Mononuclear cell (primary cell): ENCODE measurements around the gene TDP1. TPM values are rescaled to one million over a fixed set of nuclear protein-coding genes. Genes with fewer than 3 reads are reported as not detected.

ENCODE experiments used
- H3K27me3 ChIP-seq: 2 replicates; pipeline ENCODE4 v1.6.0; 2011; ENCODE audit warnings: low read length, control low read depth; ENCODE audit not compliant: insufficient read depth
- H3K4me1 ChIP-seq: 2 replicates; pipeline ENCODE4 v1.5.1; 2011; ENCODE audit warnings: mild to moderate bottlenecking, low read length, control low read depth; ENCODE audit not compliant: insufficient read depth
- H3K4me3 ChIP-seq: 2 replicates; pipeline ENCODE4 v1.5.1; 2011; ENCODE audit warnings: mild to moderate bottlenecking, low read length, moderate library complexity
- H3K9me3 ChIP-seq: 2 replicates; pipeline ENCODE4 v1.5.1; 2011; ENCODE audit warnings: low read depth, mild to moderate bottlenecking, control low read depth, low read length
- total RNA-seq: library from RNA; depleted of rRNA; stranded (reverse); fragments of >200 nt; gene quantifications from one replicate; pipeline ENCODE4 v1.2.3, GENCODE V29; 2012

The TDP1 gene
- total RNA-seq, 1 donor: 52.2 TPM

DNA sequence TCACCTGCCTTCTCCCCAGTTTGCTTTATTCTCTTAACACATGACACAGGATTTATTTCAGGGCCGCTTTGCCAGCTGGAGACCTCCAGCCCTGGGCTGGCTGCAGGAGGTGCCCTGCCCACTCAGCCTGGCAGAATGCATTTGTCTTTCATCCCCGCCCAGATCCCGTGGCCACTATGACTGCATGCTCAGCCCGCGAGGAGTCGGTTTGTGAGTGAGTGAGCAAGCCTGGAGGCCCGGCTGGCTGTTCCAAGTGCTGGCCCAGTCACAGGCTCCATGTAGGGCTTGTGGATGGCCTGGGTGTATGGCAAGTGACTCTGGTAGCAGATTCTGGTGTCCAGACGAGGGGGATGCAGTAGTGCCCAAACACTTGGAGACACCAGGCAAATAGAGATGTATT lies 2.1 kb downstream of the TDP1 start:
- Histone ChIP-seq H3K9me3 (no peaks in the 10 kb centered on the region), H3K27me3 (no peaks in the 10 kb centered on the region), H3K4me3 (no peak overlapping the region), H3K4me1 (peaks cover 40% of the 10 kb centered on the region)

DNA sequence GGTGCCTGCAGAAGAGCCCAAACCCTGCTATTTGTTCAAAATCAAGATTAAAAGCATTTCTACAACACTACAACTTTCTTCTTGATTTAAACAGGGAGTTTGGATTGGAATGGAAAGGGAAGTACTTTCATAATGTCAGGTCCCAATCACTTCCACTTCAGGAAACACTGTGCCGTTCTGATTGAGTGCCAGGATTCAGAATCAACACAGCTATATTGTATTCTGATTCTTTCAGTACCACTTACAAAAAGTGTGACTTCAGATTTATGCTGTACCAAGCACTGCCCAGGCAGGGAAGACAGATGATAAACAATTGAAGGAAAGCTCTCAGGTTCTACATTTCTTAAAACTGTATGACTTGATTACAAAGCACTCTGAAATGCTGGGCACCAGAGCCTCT lies 3.2 kb downstream of the TDP1 start:
- Histone ChIP-seq H3K4me1 (peaks cover 36% of the 10 kb centered on the region), H3K9me3 (no peaks in the 10 kb centered on the region), H3K4me3 (no peak overlapping the region), H3K27me3 (no peaks in the 10 kb centered on the region)

DNA sequence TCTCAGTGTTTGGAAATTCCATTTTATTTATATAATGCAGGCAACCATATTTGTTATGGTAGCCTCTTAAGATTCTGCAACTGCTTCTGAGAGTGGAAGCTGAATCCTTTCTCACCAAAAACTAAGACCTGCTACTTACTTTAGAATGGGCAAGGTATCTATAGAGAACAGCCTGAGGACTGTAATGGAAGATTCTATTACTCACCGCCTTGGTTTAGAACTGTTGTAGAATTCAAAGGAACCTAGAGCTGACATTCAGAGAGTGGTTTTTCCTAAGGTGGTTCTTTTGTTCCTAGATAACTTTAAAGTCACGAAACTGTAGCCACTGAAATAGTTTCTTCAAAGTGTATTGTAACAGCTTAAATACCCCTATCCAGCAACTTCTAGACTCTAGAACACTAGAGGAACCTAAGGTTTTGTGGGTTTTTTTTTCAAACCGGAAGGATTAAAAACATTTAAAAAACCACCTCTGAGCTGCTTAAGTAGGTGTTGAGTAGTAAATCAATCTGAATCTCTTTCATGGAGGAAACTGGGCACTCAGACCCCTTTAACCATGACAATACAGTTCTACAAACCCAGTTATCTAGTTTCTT lies 4.2 kb downstream of the TDP1 start:
- Histone ChIP-seq H3K4me3 (no peak overlapping the region), H3K27me3 (no peaks in the 10 kb centered on the region), H3K9me3 (no peaks in the 10 kb centered on the region), H3K4me1 (peaks cover 31% of the 10 kb centered on the region)

DNA sequence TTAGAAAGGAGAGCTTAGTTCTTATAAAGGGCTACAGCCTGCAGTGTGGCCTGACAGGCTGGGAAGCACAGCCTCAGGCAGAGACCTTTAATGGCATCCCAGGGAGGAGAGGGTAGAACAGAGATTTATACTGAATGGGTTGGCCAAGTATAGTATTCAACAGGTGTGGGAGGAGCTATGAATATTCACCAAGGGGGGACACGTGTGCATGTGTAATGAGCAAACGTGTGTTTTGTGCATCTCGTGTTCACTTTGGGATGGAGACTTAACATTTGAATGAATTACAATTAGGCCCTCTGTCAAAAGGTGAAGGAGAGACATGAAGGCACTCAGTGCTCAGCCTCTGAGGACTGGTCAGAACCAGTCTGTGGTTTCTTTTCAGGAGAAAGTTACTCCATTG lies 5.2 kb downstream of the TDP1 start:
- Histone ChIP-seq H3K4me3 (no peak overlapping the region), H3K4me1 (peaks cover 31% of the 10 kb centered on the region), H3K27me3 (no peaks in the 10 kb centered on the region), H3K9me3 (no peaks in the 10 kb centered on the region)

DNA sequence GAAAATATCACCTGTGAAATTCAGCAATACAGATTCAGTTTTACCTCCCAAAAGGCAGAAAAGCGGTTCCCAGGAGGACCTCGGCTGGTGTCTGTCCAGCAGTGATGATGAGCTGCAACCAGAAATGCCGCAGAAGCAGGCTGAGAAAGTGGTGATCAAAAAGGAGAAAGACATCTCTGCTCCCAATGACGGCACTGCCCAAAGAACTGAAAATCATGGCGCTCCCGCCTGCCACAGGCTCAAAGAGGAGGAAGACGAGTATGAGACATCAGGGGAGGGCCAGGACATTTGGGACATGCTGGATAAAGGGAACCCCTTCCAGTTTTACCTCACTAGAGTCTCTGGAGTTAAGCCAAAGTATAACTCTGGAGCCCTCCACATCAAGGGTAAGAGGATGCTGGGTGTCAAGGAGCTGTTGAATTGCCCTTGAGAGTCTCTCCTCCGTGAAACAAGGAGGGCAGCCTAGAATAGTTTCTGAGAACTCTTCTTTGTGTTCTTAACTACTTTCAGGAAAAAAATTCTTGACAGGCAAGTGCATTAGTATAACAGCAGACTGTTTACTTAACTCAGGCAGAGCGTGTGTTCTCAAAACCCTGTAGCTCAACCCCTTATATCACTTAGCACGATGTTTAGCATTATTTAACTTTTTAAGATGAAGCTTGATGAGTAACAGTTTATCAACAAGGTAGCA lies 7.7 kb downstream of the TDP1 start:
- Histone ChIP-seq H3K4me3 (no peak overlapping the region), H3K4me1 (peaks cover 12% of the 10 kb centered on the region), H3K9me3 (no peaks in the 10 kb centered on the region), H3K27me3 (no peaks in the 10 kb centered on the region)

DNA sequence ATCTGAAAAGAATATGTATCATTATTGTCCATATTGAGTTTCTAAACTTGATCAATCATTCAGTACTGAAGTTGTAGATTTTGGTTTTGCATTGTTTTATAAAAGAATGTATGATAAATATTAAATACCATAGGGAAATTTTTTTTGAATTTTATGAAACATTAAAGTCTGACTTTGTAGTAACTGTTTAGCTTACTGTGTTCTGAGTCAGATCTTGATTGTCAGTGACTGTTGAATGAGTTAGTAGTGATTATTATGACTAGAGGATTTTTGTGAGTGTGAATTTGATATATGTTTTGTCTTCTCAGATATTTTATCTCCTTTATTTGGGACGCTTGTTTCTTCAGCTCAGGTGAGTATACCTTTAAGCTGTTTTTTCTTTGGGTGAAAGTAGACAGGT lies 10.1 kb downstream of the TDP1 start:
- H3K9me3 ChIP-seq: no peaks in the 10 kb centered on the region
- H3K4me3 ChIP-seq: no peak overlapping the region
- H3K27me3 ChIP-seq: no peaks in the 10 kb centered on the region
- peaks cover 4% of the 10 kb centered on the region for H3K4me1 ChIP-seq

DNA sequence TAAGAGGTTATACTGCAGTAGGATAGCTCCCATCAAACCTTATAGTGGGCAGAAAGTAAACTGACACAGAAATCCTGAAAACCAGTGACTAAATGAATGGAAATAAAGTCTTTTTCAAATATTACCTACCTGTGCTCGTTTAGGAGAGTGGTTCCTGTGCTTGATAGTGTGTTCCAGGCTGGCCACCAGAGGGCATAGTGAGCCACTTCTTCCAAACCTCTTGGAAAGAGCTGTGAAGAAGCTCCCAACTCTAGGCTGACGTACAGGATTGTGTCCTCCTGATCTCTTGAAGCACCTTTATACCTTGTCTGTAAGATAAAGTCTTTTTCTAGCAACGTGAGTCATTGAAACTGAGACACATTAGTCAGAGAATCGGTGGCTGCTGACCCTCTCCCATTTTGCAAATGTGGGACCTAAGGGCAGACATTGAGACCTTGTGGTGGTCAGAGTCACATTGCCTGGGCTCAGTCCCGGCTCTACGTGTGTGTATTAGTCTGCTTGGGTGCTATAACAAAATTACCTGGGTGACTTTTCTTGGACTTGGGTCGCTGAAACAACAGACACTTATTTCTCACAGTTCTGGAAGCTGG lies 17.6 kb downstream of the TDP1 start:
- H3K4me1 ChIP-seq: peaks cover 4% of the 10 kb centered on the region
- no peak overlapping the region for H3K4me3 ChIP-seq
- H3K27me3 ChIP-seq: no peaks in the 10 kb centered on the region
- H3K9me3 ChIP-seq: no peaks in the 10 kb centered on the region

DNA sequence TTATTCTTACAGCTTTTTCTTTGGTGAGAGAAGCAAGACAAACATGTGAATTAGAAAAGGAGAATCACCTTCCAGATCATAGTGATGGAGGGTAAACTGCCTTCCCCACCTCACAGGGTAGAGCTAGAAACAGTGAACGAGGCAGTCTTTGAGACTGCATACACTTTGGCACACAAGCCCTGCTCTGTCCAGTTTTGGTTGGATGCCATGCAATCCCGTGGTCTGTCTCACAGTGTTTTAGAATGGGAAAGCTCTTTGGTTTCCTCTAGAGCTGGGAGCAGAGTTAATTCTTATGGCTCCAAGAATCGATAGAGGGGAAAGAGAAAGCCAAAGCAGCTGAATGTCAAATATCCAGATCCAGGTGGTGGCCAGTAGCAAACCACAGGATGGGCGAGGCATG lies 21.9 kb downstream of the TDP1 start:
- H3K9me3 ChIP-seq: no peaks in the 10 kb centered on the region
- no peaks in the 10 kb centered on the region for H3K27me3 ChIP-seq
- no peak overlapping the region for H3K4me3 ChIP-seq
- peaks cover 4% of the 10 kb centered on the region for H3K4me1 ChIP-seq

DNA sequence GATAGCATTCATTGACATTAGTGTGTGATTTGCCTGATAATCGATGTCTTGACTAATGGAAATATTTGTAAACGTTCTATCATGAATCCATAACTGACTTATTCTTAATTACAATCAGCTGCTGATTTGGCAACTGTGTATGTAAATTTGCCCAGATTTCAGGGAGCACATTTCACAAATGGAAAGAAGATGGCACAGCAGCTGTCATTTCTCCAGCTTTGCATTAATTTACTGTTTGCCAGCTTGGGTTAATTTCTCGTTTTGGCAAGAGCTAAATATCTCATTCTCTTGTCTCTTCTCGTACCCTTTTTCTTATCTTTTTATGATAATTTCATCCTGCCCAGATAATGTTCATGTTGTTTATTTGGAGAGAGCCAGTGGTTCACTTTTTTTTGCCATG lies 22.9 kb downstream of the TDP1 start:
- Histone ChIP-seq H3K9me3 (no peaks in the 10 kb centered on the region), H3K27me3 (no peaks in the 10 kb centered on the region), H3K4me1 (peaks cover 4% of the 10 kb centered on the region), H3K4me3 (no peak overlapping the region)

DNA sequence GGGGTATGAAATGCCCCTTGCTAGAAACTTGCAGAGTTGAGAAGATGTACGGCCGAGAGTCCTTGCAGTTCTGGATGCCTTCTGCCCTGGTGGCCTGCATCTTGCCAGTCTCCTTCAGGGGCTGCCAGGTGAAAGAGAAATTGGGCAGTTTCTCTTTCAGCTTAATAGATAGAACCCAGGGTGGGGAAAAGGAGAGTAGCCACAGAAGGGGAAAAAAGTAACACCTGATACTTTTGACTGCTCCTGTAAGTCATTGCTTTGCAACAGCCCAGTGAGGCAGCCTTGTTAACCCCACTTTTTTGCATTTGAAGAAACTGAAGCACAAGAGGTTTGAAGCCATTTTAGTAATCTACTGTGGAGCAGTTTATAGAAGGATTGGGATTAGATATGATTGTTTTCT lies 27.6 kb downstream of the TDP1 start:
- Histone ChIP-seq H3K4me1 (no peaks in the 10 kb centered on the region), H3K9me3 (no peaks in the 10 kb centered on the region), H3K4me3 (no peak overlapping the region), H3K27me3 (no peaks in the 10 kb centered on the region)

DNA sequence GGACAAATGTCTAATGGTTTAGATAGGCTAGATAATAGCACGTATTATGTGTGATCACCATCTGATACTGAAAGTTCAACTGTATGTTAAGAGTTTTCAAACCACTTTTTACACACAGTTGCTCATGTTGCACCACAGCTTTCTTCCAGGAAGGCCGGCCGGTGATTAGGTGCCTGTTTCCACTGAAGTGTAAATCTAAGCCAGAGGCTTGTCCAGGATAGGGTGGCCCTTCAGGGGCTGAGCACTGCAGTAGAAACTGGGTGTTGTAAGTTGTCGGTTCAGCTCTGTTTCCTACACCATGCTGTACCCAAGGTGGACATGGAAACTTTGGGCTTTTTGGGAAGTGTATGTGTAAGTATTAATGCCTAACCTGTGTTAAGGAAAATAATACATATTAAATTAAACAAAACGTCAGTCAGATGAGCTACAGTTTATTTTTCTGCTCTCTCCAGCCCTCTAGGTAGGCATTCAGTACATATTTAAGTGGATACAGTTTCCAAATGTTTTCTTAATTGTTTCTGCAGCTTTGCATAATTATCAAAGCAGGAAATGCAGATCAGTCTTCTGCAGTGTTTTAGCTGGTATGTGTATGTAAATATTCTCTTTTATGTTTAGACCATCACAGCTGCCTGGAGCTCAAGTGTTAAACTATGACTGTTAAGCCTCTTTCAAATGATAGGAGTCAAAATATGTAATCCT lies 30.9 kb downstream of the TDP1 start:
- no peaks in the 10 kb centered on the region for H3K4me1 ChIP-seq

DNA sequence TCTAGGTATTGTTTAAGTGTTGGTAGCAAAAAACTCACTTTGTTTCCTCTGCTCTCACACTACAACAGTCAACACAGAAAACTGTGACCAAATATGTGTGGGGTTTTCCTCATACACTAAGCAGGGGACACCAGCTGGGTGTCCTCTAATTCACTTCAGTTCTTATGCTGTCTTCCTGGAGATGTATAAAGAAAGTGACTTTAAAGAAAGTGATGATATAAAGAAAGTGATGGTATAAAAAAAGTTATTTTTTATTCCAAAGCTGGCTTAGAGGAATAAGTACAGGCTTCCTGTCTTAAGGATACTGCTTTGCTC lies 31.4 kb downstream of the TDP1 start:
- Histone ChIP-seq H3K9me3 (no peaks in the 10 kb centered on the region), H3K4me3 (no peak overlapping the region), H3K4me1 (no peaks in the 10 kb centered on the region), H3K27me3 (no peaks in the 10 kb centered on the region)

More for the DNA sequence above, 30.9 kb downstream of the TDP1 start:
- Histone ChIP-seq H3K27me3 (no peaks in the 10 kb centered on the region), H3K4me3 (no peak overlapping the region), H3K9me3 (no peaks in the 10 kb centered on the region)

DNA sequence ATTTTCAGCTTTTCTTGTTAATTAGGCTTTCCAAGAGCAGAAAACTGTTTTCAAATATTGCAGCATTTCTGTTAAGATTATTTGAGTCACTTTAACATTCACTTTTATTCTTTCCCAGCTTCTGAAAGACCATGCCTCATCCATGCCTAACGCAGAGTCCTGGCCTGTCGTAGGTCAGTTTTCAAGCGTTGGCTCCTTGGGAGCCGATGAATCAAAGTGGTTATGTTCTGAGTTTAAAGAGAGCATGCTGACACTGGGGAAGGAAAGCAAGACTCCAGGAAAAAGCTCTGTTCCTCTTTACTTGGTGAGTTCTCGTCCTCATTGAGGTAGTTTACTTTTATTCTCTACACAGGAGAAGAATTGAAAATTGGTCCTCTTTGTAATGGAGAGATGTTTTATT lies 33.1 kb downstream of the TDP1 start:
- Histone ChIP-seq H3K27me3 (no peaks in the 10 kb centered on the region), H3K4me1 (no peaks in the 10 kb centered on the region), H3K4me3 (no peak overlapping the region), H3K9me3 (no peaks in the 10 kb centered on the region)

DNA sequence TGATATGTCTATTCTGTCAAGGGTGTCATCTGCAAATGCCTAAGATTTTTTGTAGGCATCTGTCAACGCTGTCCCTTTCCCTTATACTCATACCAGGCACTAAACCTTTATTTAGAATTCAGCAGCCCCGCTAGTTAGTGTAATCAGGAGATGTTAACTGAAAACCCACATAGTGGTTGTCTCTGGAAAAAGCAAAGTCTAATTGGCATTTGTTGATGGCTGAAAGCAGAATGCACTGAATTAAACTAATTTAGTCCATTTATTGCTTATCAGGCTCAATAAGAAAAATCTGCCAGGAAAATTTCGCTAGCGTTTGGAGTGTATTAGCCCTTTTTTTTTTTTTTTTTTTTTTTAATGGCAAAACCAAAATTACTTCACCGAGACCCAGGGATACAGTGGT lies 34.5 kb downstream of the TDP1 start:
- Histone ChIP-seq H3K9me3 (no peaks in the 10 kb centered on the region), H3K4me1 (no peaks in the 10 kb centered on the region), H3K4me3 (no peak overlapping the region), H3K27me3 (no peaks in the 10 kb centered on the region)

DNA sequence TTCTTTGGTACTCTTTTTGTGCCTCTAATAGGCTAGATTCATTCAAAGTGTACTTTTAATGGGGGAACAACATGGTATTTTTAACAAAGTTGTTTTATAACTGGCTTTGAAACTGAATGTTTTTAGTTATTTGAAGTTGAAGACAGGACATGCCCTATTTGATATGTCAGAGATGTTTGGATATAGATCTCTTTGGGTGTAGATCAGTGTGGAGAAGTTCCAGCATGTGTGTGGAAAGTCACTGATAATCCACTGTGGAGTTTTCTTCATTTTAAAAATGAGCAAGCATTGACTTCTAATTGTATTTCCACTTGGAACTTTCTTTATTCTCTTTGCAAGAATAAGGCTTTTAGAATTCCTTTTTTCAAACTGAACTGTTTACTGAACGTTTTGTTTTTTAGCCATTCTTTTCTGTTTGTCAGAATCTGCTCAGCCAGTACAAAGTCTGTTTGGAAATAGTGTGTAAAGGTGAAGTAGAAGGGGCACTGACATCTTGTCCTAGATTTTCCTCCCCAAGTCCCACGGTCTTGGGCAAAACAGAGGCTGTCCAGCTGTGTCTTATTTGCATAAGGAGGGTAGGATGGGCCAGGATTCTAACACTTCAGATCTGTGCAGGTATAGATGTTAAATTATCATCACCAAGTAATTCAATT lies 35.0 kb downstream of the TDP1 start:
- Histone ChIP-seq H3K27me3 (no peaks in the 10 kb centered on the region), H3K4me1 (no peaks in the 10 kb centered on the region), H3K9me3 (no peaks in the 10 kb centered on the region), H3K4me3 (no peak overlapping the region)
